NCI-H345 treated with DMSO at 0.1 percent for 48 hours (cell line): ENCODE data around the gene ADISSP.

ENCODE experiments used
- DNase-seq: peaks from one replicate; lab custom pipeline; 2025; ENCODE audit not compliant: unreplicated experiment; lab: John Stamatoyannopoulos, UW

ADISSP gene

GRCh38 chr20:3782597-3782996, 15.0 kb upstream of the ADISSP start:
- DNase-seq = no peak

- DNase-seq = peak; percentile 95
These were observed 13.8 kb upstream of the ADISSP start, which contains the start of gene SPEF1 for GRCh38 chr20:3781153-3781910. Gene SPEF1 (minus strand): TSS chr20:3781448. CDS start chr20:3781287, 161 bp downstream.

GRCh38 chr20:3778976-3779375, 11.4 kb upstream of the ADISSP start:
- no peak for DNase-seq

DNA sequence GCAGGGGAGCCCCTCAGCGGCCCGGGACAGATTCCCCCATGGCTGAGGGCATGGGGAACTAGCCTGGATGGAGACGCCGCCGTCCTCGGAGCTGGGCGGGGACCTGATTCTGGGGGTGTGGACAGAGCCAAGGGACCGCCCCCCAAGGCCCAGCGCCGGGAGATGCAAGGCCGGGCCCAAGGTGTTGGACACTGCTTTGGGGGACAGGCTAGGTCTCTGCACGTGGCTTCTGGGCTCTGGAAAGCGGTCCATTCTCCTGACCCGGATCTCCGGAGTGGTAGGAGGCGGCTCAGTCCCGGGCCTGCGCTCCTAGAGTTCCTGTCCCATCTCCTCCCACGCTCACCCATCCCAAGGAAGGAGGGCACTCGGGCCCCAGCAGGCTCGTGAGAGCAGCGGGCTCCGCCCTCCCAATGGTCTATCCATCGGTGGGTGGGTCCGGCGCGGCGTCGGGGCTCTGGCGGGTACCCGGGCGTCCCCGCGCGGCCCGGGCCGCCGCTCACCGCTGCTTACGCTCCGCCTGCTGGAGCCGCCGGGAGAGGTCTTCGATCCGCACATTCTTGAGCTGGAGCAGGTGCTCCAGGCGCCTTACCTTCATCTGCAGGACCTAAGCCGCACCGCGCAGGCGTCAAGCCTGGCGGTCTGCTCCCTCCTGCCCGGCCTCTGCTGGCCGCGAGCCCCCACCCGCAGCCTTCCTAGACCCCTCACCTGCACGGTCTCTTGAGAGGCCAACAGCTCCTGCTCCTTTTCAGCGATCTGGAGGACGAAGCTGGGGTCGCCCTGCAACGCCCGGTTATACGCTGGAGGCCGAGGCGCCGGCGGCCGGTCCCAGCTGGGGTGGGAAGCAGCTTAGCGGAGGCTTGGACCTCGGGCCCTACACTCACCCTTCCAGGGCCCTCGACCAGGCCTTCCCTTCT, 10.4 kb upstream of the ADISSP start:
- no peak for DNase-seq

DNA sequence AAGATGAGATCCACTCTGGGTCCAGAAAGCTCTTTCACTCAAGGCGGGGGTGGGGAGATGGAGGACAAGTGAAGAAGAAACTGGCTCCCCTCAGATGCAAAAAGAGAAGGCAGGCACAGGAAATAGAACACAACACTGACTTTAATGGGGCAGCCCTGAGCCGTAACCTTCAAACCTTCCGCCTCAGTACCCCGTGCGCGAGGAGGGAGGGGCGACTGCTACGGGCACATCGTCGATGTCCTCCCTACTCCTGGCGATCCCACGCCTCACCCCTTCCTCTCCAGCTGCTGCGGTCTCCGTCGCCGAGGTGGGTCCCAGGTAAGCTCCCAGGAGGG, 9.8 kb upstream of the ADISSP start:
- no peak for DNase-seq

GRCh38 chr20:3775457-3776108, 8.0 kb upstream of the ADISSP start:
- DNase-seq = no peak

DNA sequence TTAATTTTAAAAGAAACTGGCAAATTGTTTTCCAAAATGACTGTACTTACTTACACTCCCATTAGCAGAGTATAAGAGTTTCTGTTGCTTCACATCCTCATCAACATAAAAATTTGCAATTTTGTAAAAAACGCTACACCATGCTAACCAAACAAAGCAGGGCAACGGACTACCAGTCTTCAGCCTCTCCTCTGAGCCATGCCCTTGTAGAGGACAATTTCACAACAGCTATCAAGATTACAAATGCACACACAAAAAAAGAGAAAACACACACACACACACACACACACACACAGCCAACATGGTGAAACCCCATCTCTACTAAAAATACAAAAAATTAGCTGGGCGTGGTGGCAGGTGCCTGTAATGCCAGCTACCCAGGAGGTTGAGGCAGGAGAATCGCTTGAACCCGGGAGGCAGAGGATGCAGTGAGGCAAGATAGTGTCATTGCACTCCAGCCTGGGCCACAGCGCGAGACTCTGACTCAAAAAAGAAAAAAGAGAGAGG, 4.1 kb upstream of the ADISSP start:
- no peak for DNase-seq

- DNase-seq = peak; percentile 82
These were observed 983 bp upstream of the ADISSP start for GRCh38 chr20:3768342-3769130.

DNA sequence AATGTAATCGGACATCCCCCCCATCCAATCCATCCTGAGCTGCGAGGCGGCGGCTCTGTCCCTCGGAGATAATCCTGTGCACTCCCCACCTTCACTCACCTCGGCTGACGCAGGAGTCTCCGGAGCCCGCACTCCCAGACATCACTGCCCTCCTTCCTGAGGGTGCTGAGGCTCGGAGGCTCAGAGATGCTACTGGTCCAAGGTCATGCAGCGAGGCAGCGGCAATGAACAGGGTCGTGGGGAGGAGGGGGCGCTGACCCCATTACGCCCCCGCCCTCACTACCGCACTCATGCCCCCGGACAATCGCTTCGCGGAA, 485 bp downstream of the ADISSP start:
- no peak for DNase-seq

DNA sequence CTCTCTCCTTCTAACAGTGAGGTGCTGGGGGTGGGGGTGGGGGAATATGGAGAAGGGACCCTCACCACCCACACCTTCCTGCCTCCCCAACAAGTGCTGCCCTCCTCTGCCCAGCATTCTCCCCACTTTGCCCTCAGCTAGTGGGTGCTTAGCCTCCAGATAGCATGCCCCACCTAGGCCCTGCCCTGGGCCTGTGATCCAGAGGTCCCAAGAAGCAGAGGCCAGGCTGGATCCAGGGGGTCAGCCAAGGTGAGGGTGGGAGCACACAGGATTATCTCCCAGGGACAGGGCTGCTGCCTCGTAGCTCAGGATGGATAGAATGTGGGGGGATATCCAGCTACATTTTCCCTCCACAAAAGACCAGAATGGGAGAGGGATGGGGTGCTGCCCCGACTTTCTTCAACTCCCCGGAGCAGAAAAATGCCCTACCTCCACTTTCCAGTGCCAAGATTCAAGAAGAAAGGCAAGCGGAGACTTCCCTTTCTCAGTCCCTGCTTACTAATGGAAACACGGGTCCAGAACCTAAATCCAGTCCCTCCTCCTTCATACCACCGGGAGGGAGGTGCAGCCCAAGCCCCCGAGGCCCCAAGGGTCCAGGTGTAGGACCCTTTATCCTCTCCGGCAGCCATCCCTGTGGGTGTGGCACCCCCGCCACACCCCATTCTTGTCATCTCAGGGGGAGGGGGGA, 987 bp downstream of the ADISSP start:
- no peak for DNase-seq

- DNase-seq = no peak
These were observed 2.2 kb downstream of the ADISSP start for GRCh38 chr20:3765171-3765882.

GRCh38 chr20:3764659-3765058, 2.9 kb downstream of the ADISSP start:
- DNase-seq = no peak

GRCh38 chr20:3763671-3764601, 3.6 kb downstream of the ADISSP start:
- DNase-seq = no peak

GRCh38 chr20:3760655-3761348, 6.8 kb downstream of the ADISSP start:
- DNase-seq = no peak

DNA sequence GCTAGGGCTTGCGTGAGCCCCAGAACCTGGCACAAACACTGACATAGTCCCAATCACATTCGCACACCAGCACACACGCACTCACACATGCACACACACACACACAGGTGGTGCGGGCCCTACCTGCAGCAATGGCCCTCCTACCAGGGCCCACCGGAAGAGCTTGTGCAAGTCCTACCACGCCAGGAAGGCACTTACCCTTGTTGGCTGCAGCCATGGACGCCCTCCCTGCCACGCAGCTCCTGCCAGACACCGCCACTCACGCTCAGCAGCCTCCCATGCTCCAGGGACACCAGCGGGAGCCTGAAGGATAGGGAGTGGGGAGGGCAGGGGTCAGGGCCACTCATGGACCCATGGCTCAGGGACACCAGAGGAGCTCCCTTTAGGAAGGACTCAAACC, 7.7 kb downstream of the ADISSP start:
- DNase-seq = no peak

- DNase-seq = no peak
These were observed 8.2 kb downstream of the ADISSP start for GRCh38 chr20:3759316-3759823.

GRCh38 chr20:3758566-3758965, 9.0 kb downstream of the ADISSP start:
- no peak for DNase-seq

DNA sequence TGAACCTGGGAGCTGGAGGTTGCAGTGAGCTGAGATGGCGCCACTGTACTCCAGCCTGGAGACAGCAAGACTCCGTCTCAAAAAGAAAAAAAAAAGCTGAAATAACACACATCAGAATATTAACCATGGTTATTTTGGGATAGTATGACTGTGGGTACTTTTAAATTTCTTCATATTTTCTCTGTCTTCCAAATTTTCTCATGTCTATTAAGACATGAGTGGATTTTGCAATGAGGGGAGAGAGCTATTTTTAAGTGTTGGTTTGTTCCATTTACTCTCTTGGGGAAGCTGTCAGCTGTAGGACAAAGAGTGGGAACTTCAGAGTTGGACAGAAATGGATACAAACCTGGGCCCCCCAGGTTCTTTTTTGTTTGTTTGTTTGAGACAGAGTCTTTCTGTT, 10.3 kb downstream of the ADISSP start:
- DNase-seq = no peak
